GM23248 (cell line): Measurements from ENCODE around the gene BMP5. TPM values are rescaled to one million over a fixed set of nuclear protein-coding genes. Genes with fewer than 3 reads are reported as not detected.
A peak's percentile ranks its signal among the peaks of the same experiment; 100 is the strongest.

Experiments used
- DNase-seq: peaks from one replicate; pipeline ENCODE4 v3.0.0-alpha.2; 2015
- H2AFZ ChIP-seq: fragments of 200-600 bp; sonication (generic); 2 replicates; pipeline ENCODE4 v1.6.1; 2016; ENCODE audit warnings: antibody characterized with exemption
- H3F3A ChIP-seq: fragments of 200-600 bp; sonication (generic); 2 replicates; pipeline ENCODE4 v1.6.1; 2016; ENCODE audit warnings: mild to moderate bottlenecking, antibody characterized with exemption, mixed run types; ENCODE audit not compliant: insufficient read depth
- H3K27ac ChIP-seq: fragments of 200-600 bp; sonication (generic); 2 replicates; pipeline ENCODE4 v1.5.1; 2016; ENCODE audit warnings: mild to moderate bottlenecking
- H3K27me3 ChIP-seq: fragments of 200-600 bp; sonication (generic); replicated peaks from 2 replicates; pipeline ENCODE4 v1.6.1; 2016; ENCODE audit warnings: mild to moderate bottlenecking; ENCODE audit not compliant: insufficient read depth
- H3K36me3 ChIP-seq: fragments of 200-600 bp; sonication (generic); 2 replicates; pipeline ENCODE4 v1.6.1; 2016; ENCODE audit warnings: low read depth, mild to moderate bottlenecking
- H3K4me1 ChIP-seq: fragments of 200-600 bp; sonication (generic); 2 replicates; pipeline ENCODE4 v1.6.1; 2016; ENCODE audit warnings: mild to moderate bottlenecking; ENCODE audit not compliant: insufficient read depth
- H3K4me2 ChIP-seq: fragments of 200-600 bp; sonication (generic); one replicate; pipeline ENCODE4 v1.6.1; 2016; ENCODE audit warnings: mild to moderate bottlenecking; ENCODE audit not compliant: unreplicated experiment
- H3K4me3 ChIP-seq: fragments of 200-600 bp; sonication (generic); 2 replicates; pipeline ENCODE4 v1.5.1; 2016; ENCODE audit warnings: mild to moderate bottlenecking
- H3K79me2 ChIP-seq: fragments of 200-600 bp; sonication (generic); 2 replicates; pipeline ENCODE4 v1.6.1; 2016; ENCODE audit warnings: mild to moderate bottlenecking; ENCODE audit not compliant: insufficient read depth
- H3K9ac ChIP-seq: fragments of 200-600 bp; sonication (generic); 2 replicates; pipeline ENCODE4 v1.6.1; 2016; ENCODE audit warnings: mild to moderate bottlenecking
- H3K9me2 ChIP-seq: fragments of 200-600 bp; sonication (generic); 2 replicates; pipeline ENCODE4 v1.6.1; 2016; ENCODE audit warnings: mixed run types, mild to moderate bottlenecking, moderate library complexity; ENCODE audit not compliant: insufficient read depth
- H3K9me3 ChIP-seq: fragments of 200-600 bp; sonication (generic); one replicate; pipeline ENCODE4 v1.6.1; 2017; ENCODE audit warnings: low read depth
- H4K20me1 ChIP-seq: fragments of 200-600 bp; sonication (generic); 2 replicates; pipeline ENCODE4 v1.6.0; 2016; ENCODE audit not compliant: insufficient read depth
- EZH2 ChIP-seq: fragments of 200-600 bp; sonication (generic); IDR thresholded peaks from 2 replicates; pipeline ENCODE4 v1.6.1; 2018; ENCODE audit warnings: antibody characterized with exemption, mild to moderate bottlenecking; ENCODE audit not compliant: insufficient read depth, poor library complexity, severe bottlenecking
- EZH2phosphoT487 ChIP-seq: fragments of 200-600 bp; sonication (generic); IDR thresholded peaks from 2 replicates; pipeline ENCODE4 v1.6.1; 2018; ENCODE audit warnings: antibody characterized with exemption, moderate library complexity, mild to moderate bottlenecking, low read depth; ENCODE audit not compliant: insufficient read depth
- WGBS, 2 experiments: methylation state at CpG; one replicate each; pipeline ENCODE4 v1.1.6; 2015 to 2017; ENCODE audit warnings: low lambda C conversion rate in 2 of 2, low coverage in 1 of 2; ENCODE audit errors: missing lambda C conversion rate in 2 of 2; 5-methylcytosine and 5-hydroxymethylcytosine counted together
- in situ Hi-C: fragments of 300-500 bp; cut with MboI; formaldehyde crosslinking; loops from 2 replicates; pipeline ENCODE4 v1.15.0; 2020
- polyA plus RNA-seq: library from polyadenylated mRNA; unstranded; fragments of >200 nt; fragmentation: Nextera tagmentation; extraction: Ambion mirVana; gene quantifications from 2 replicates; pipeline ENCODE4 v1.2.1, GENCODE V29; 2016
- total RNA-seq: library from RNA; depleted of rRNA; stranded (reverse); fragments of >200 nt; shearing (Covaris generic); gene quantifications from 2 replicates; pipeline ENCODE4 v1.2.3, GENCODE V29; 2014

The BMP5 gene
- total and polyA plus RNA-seq, 2 experiments from 2014 or later, result not detected

- H2AFZ ChIP-seq, result no peak overlapping the region
- no peak overlapping the region for H3K4me2 ChIP-seq
- WGBS, 2 experiments, result 96 to 100% methylated on average over 1 of the region's 1 CpG
- H3K27me3 ChIP-seq, result peaks cover 32% of the 10 kb centered on the region
- DNase-seq, result no peak
- no peaks in the 10 kb centered on the region for H3K79me2 ChIP-seq
- H3K36me3 ChIP-seq, result no peaks in the 10 kb centered on the region
- no peaks in the 10 kb centered on the region for H3K9me2 ChIP-seq
- no peak for TF ChIP-seq EZH2phosphoT487
- no peak for TF ChIP-seq EZH2
- peaks cover 14% of the 10 kb centered on the region; the same call in 1 of the 2 replicates for H3F3A ChIP-seq
- peaks cover 25% of the 10 kb centered on the region for H3K4me1 ChIP-seq
- in situ Hi-C loops, result no loop called here
- no peak overlapping the region for H3K9ac ChIP-seq
- H3K4me3 ChIP-seq, result no peak overlapping the region
- no peaks in the 10 kb centered on the region for H3K9me3 ChIP-seq
- H4K20me1 ChIP-seq, result no peaks in the 10 kb centered on the region
- H3K27ac ChIP-seq, result no peak overlapping the region
These were observed 48.4 kb downstream of the BMP5 start for GRCh38 chr6:55826941-55827340.

DNA sequence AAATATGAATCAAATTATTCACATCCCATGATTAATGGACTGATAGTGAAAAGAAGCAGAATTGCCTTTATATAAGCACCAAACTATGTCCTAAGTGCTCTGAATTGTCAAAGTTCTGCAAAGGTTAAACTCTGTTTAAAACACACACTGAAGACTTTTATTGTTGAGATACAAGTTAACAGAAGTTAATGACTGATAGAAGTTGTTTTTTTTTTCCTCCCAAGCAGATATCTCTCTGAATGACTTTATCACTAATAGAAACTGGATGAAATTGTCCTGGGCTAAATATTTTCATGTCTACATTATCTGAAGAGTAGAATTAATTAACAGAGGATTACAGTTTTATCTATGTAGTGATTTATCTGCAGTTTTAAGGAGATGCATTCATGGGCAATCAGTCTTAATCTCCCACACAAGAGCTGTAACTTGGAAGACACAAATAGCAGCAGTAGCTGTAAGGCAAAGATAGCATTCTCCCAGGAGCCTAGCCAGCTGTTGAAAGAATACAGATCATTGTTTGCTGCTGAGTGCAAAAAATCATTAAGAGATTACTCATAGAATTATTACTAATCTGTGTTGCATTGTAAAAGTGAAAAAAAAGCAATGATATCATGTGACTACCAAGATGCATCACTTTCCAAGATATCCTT is 49.9 kb downstream of the BMP5 start:
- Histone ChIP-seq H3K4me3 (no peak overlapping the region), H3K9me3 (no peaks in the 10 kb centered on the region), H3K36me3 (no peaks in the 10 kb centered on the region), H3K79me2 (no peaks in the 10 kb centered on the region), H3K9ac (no peak overlapping the region), H2AFZ (no peak overlapping the region), H3K27me3 (peaks cover 31% of the 10 kb centered on the region), H3K4me1 (peaks cover 25% of the 10 kb centered on the region), H3K27ac (no peak overlapping the region), H3K9me2 (no peaks in the 10 kb centered on the region), H3K4me2 (peak overlapping the region; percentile 23), H4K20me1 (no peaks in the 10 kb centered on the region), H3F3A (peaks cover 14% of the 10 kb centered on the region; the same call in 1 of the 2 replicates)
- TF ChIP-seq EZH2phosphoT487 (0 out of 2 replicates have a peak, but pooled peaks have one; percentile 77), EZH2 (no peak)
- peak; percentile 82 for DNase-seq
- in situ Hi-C loops, result no loop called here

DNA sequence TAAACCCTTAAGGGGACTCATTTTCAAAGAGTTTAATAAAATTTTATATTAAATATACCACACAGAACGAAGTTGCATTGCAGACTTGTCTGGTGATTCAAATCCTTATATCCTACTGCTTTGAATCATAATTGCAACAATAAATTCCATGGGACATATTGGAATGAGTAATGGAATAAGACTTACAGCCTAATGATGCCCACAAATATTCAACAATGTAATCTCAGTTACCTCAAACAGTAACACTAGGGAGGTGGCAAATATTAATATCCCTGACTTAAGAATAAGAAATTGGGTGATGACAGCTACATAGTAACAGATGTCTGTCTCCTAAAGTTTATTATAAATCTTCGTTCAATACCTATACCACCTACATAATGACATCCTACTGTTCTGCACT is 52.6 kb downstream of the BMP5 start:
- Histone ChIP-seq H3K9me2 (no peaks in the 10 kb centered on the region), H3K27me3 (peaks cover 34% of the 10 kb centered on the region), H3K4me1 (peaks cover 18% of the 10 kb centered on the region; the same call in 1 of the 2 replicates), H3K9me3 (no peaks in the 10 kb centered on the region), H3K79me2 (no peaks in the 10 kb centered on the region), H3K9ac (no peak overlapping the region), H3K4me3 (no peak overlapping the region), H4K20me1 (no peaks in the 10 kb centered on the region), H3K36me3 (no peaks in the 10 kb centered on the region), H2AFZ (no peak overlapping the region), H3K27ac (no peak overlapping the region), H3F3A (peaks cover 14% of the 10 kb centered on the region; the same call in 1 of the 2 replicates), H3K4me2 (no peak overlapping the region)
- peak; percentile 55 for DNase-seq
- in situ Hi-C loops, result no loop called here
- TF ChIP-seq EZH2phosphoT487 (peak; percentile 90), EZH2 (no peak)
- 52 to 62% methylated on average over 2 of the region's 2 CpGs for WGBS, 2 experiments

DNA sequence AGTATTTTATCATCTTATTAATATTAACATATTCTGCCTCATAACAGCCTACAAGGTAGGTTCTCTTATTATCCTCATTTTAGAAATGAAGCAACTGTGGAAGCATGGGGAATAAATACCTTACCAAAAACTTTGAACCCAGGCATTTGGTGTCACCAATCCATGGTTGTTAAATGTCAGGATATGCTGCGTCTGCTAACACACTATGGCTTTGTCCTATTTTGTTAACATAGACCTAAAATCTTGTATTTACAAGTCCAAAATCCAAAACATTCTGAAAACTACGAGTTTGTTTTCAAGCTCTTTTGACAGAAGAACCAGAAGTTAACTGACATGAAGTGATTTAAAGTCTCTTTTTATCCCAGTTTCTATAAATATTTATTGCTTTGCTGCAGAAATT is 53.4 kb downstream of the BMP5 start:
- no peak for DNase-seq
- in situ Hi-C loops, result no loop called here

More for the DNA sequence above, 53.4 kb downstream of the BMP5 start:
- H3K79me2 ChIP-seq, result no peaks in the 10 kb centered on the region
- H3K36me3 ChIP-seq, result no peaks in the 10 kb centered on the region
- no peaks in the 10 kb centered on the region for H3K9me2 ChIP-seq
- H3K9me3 ChIP-seq, result no peaks in the 10 kb centered on the region
- H3K4me1 ChIP-seq, result peaks cover 18% of the 10 kb centered on the region; the same call in 1 of the 2 replicates
- peaks cover 35% of the 10 kb centered on the region for H3K27me3 ChIP-seq
- no peak overlapping the region for H3K27ac ChIP-seq
- no peak overlapping the region for H3K9ac ChIP-seq
- H3K4me3 ChIP-seq, result no peak overlapping the region
- H3F3A ChIP-seq, result peaks cover 14% of the 10 kb centered on the region; the same call in 1 of the 2 replicates
- H2AFZ ChIP-seq, result no peak overlapping the region
- no peak overlapping the region for H3K4me2 ChIP-seq
- TF ChIP-seq EZH2, result no peak
- no peak for TF ChIP-seq EZH2phosphoT487
- 82 to 86% methylated on average over 2 of the region's 2 CpGs for whole genome bisulfite sequencing, 2 experiments
- H4K20me1 ChIP-seq, result no peaks in the 10 kb centered on the region
